Activated CD4-positive, alpha-beta memory T cell treated with anti-CD3 and anti-CD28 coated beads, Interleukin-2, amount 10 ng/mL, durations not matched to agents 7 days and 5 days (primary cell): ENCODE data around the gene TRIO. TPM values are rescaled to one million over a fixed set of nuclear protein-coding genes. Genes with fewer than 3 reads are reported as not detected.

Experiments
- CTCF ChIA-PET: fragments of 350-600 bp; sonication (Branson Sonifier 250); formaldehyde crosslinking; loops from one replicate; lab custom pipeline; 2021; ENCODE audit warnings: antibody characterized with exemption, inconsistent platforms; lab: Charles Lee
- POLR2A ChIA-PET: fragments of 350-600 bp; sonication (Branson Sonifier 250); formaldehyde crosslinking; loops from one replicate; lab custom pipeline; 2021; ENCODE audit warnings: antibody characterized with exemption; lab: Charles Lee
- DNase-seq: peaks from one replicate; pipeline ENCODE4 v3.0.0-alpha.2; 2020
- H3K27ac Mint-ChIP-seq: one replicate; pipeline ENCODE4 v1.8.0; 2021; ENCODE audit warnings: mild to moderate bottlenecking, mixed read lengths
- H3K27me3 Mint-ChIP-seq: one replicate; pipeline ENCODE4 v1.8.0; 2021; ENCODE audit warnings: mixed read lengths
- H3K36me3 Mint-ChIP-seq: one replicate; pipeline ENCODE4 v1.8.0; 2021; ENCODE audit warnings: low read depth, mixed read lengths
- H3K4me1 Mint-ChIP-seq: one replicate; pipeline ENCODE4 v1.8.0; 2021; ENCODE audit warnings: mixed read lengths
- H3K4me3 Mint-ChIP-seq: one replicate; pipeline ENCODE4 v1.8.0; 2021; ENCODE audit warnings: mild to moderate bottlenecking, mixed read lengths
- H3K9me3 Mint-ChIP-seq: one replicate; pipeline ENCODE4 v1.8.0; 2021; ENCODE audit warnings: mixed read lengths
- total RNA-seq, 2 experiments: library from RNA; stranded (reverse); gene quantifications; one replicate each; pipeline ENCODE4 v1.2.3, GENCODE V29; 2021

Gene TRIO
- total RNA-seq, 2 experiments from 2014 or later: 8.1 to 8.3 TPM

- Mint-ChIP-seq H3K27me3 (peaks cover 14% of the 10 kb centered on the region), H3K4me1 (peaks cover 19% of the 10 kb centered on the region), H3K4me3 (no peak overlapping the region), H3K9me3 (no peaks in the 10 kb centered on the region), H3K36me3 (no peaks in the 10 kb centered on the region), H3K27ac (no peak overlapping the region)
- CTCF ChIA-PET: interaction anchor here (0.6 to 3.9 kb wide), 4 partner anchors 197 to 259 kb away, joined by 3 to 29 read pairs (median 4); no protein-coding TSS in a partner anchor
- no peak for DNase-seq
- POLR2A ChIA-PET: no interaction called here
Observed at GRCh38 chr5:14396066-14396465, 252.9 kb downstream of the TRIO start.

DNA sequence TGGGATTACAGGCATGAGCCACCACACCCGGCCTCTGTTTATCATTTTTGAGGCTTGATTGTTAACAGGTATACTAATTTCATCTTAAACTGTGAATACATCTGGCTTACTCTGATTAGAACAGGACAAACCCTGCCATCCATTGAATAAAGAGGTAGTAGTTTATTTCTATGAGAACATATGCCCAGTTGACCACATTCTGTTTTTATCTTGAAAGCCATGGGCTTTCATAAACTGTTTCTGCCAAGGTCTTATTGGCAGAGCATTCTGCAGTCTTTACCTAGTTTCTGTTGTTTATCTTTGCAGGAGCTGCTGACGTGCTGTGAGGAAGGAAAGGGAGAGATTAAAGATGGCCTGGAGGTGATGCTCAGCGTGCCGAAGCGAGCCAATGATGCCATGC lies 253.6 kb downstream of the TRIO start:
- Mint-ChIP-seq H3K36me3 (peaks cover 3% of the 10 kb centered on the region), H3K4me3 (no peak overlapping the region), H3K4me1 (peaks cover 26% of the 10 kb centered on the region), H3K27ac (no peak overlapping the region), H3K27me3 (peaks cover 16% of the 10 kb centered on the region), H3K9me3 (no peaks in the 10 kb centered on the region)
- no peak for DNase-seq
- ChIA-PET CTCF (interaction anchor here (0.6 to 3.9 kb wide), 3 partner anchors 197 to 258 kb away, joined by 3 to 29 read pairs (median 4); no protein-coding TSS in a partner anchor), POLR2A (no interaction called here)

DNA sequence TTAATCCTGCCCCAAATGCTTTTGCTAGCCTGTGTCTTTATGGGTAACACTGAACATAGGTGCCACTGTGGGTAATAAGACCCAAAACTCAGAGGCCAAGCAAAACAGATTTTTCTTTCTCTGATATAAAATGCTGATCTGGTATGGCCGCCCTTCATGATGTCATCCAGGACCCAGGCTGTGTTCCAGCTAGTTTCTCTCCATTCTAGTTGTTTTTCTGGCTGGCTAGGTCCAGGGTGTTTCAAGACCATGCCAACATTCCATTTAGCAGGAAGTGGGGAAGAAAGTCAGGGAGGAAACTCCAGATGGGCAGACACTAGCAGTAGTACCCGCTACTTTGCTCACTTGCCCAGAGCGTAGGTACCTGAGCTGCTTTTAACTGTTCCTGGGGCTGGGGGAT lies 254.6 kb downstream of the TRIO start:
- Mint-ChIP-seq H3K36me3 (peaks cover 10% of the 10 kb centered on the region), H3K27ac (no peak overlapping the region), H3K9me3 (peaks cover 6% of the 10 kb centered on the region), H3K4me3 (no peak overlapping the region), H3K27me3 (peaks cover 16% of the 10 kb centered on the region), H3K4me1 (peaks cover 29% of the 10 kb centered on the region)
- ChIA-PET POLR2A (no interaction called here), CTCF (interaction anchor here (0.8 to 3.9 kb wide), 5 partner anchors 16 to 257 kb away, joined by 3 to 29 read pairs (median 5); no protein-coding TSS in a partner anchor)
- DNase-seq: no peak

DNA sequence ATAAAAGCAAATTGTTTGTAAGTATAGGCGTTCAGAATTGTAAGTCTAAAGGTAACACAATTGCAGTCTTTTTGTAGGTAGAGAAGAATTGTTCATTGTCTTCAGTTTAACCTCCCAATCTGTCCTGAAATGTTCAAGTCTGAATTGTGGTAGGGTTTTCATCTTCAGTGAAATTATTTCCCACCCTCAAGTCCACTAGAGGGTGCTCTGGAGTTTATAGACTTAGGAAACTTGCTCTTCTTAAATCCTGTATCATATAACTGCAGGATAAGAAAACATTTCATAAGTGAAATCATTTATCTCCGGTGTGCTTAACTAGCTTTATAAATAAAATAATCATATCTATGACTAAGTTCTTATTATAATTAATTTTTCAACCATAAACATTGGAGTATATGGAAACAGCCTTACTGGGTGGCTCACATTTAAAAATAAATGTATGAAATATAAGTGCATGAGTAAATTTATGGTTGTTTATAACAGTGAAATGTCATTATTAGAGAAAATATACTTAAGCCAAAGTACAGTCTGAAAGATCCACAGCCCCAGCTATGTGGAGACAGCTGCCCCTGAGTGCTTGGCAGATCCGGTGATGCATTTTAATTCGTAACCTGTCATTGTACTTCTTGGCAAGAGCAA lies 256.0 kb downstream of the TRIO start:
- no peak for DNase-seq
- Mint-ChIP-seq H3K36me3 (peaks cover 11% of the 10 kb centered on the region), H3K27ac (no peak overlapping the region), H3K4me3 (no peak overlapping the region), H3K9me3 (peaks cover 8% of the 10 kb centered on the region), H3K27me3 (peaks cover 16% of the 10 kb centered on the region), H3K4me1 (peaks cover 30% of the 10 kb centered on the region)
- POLR2A ChIA-PET: interaction anchor here (1.3 kb wide), 1 partner anchor 183 kb away, joined by 3 read pairs; no protein-coding TSS in a partner anchor
- CTCF ChIA-PET: interaction anchor here (0.6 to 3.4 kb wide), 12 partner anchors 9 to 258 kb away, joined by 3 to 54 read pairs (median 6); no protein-coding TSS in a partner anchor

- Mint-ChIP-seq H3K4me1 (peaks cover 32% of the 10 kb centered on the region), H3K27ac (no peak overlapping the region), H3K4me3 (no peak overlapping the region), H3K36me3 (peaks cover 11% of the 10 kb centered on the region), H3K27me3 (peaks cover 16% of the 10 kb centered on the region), H3K9me3 (peaks cover 8% of the 10 kb centered on the region)
- POLR2A ChIA-PET: interaction anchor here (1.2 to 1.4 kb wide), 3 partner anchors 13 to 182 kb away, joined by 3 to 7 read pairs (median 3); no protein-coding TSS in a partner anchor
- no peak for DNase-seq
- CTCF ChIA-PET: interaction anchor here (0.6 to 3.4 kb wide), 14 partner anchors 8 to 248 kb away, joined by 3 to 54 read pairs (median 6); no protein-coding TSS in a partner anchor
Observed at GRCh38 chr5:14400085-14400484, 256.9 kb downstream of the TRIO start.

DNA sequence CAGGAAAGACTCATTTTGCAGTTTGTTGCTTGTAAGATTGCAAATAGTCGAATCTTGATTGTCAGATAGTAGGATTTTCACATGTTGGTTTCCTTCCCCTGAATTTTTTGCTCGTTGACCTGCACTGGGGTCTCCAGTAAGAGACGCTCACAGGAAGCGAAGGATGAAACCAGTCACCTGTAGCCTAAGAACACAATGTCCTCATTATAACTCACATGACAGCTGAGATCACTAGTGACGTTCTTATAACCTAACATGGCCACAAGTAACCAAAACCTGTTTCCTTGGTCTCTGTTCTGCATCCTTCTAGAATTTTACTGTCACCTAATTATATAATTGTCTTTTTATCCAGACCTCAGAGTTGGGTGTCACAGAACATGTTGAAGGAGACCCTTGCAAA lies 257.5 kb downstream of the TRIO start:
- peaks cover 11% of the 10 kb centered on the region for H3K36me3 Mint-ChIP-seq
- peaks cover 32% of the 10 kb centered on the region for H3K4me1 Mint-ChIP-seq
- POLR2A ChIA-PET: interaction anchor here (1.2 to 1.4 kb wide), 2 partner anchors 13 to 14 kb away, joined by 3 to 7 read pairs; no protein-coding TSS in a partner anchor

DNA sequence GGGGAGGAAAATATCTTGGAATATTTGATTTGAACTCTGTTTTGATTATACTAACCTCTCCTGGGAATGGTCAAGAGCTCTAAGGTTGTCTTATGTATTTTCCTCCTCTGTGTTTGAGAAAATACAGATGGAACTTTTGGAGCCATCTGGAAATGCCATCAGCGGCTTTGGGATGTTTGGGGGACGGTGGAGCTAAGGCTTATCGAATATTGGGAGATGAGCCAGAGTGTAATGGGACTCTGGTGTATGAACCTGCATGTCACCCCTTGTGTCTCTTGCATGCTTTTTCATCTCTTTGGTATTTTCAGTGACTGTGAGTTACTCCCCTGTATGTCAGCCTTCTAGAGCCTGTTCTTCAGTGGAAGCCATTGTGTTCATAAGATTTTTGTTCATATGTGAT lies 258.5 kb downstream of the TRIO start:
- Mint-ChIP-seq H3K27ac (no peak overlapping the region), H3K27me3 (peaks cover 17% of the 10 kb centered on the region), H3K4me3 (no peak overlapping the region), H3K4me1 (peaks cover 32% of the 10 kb centered on the region), H3K36me3 (peaks cover 11% of the 10 kb centered on the region), H3K9me3 (peaks cover 8% of the 10 kb centered on the region)
- ChIA-PET CTCF (interaction anchor here (1.2 to 3.4 kb wide), 2 partner anchors 15 to 247 kb away, joined by 3 to 54 read pairs; no protein-coding TSS in a partner anchor), POLR2A (no interaction called here)
- no peak for DNase-seq

More for the DNA sequence above, 257.5 kb downstream of the TRIO start:
- H3K27ac Mint-ChIP-seq: no peak overlapping the region
- H3K4me3 Mint-ChIP-seq: no peak overlapping the region
- CTCF ChIA-PET: interaction anchor here (0.8 to 3.4 kb wide), 11 partner anchors 13 to 248 kb away, joined by 3 to 54 read pairs (median 6); no protein-coding TSS in a partner anchor
- peaks cover 17% of the 10 kb centered on the region for H3K27me3 Mint-ChIP-seq
- H3K9me3 Mint-ChIP-seq: peaks cover 8% of the 10 kb centered on the region
- no peak for DNase-seq

DNA sequence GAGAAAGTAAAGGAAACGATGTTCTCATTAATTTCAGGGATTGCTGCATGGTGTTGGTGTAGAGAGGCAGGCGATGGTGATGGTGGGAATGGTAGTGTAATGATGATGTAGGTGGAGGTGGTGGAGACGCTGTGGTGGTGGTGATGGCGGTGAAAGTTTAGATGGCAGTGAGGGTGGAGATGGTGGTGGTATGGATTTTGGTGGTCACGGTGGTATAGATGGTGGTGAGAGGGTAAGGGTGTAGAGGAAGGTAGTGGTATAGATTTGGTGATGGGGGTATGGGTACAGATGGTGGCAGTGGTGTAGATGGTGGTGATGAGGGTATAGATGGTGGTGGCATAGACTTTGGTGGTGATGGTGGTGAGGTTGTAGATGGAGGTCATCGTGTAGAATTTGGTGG lies 259.3 kb downstream of the TRIO start:
- H3K4me1 Mint-ChIP-seq: peaks cover 30% of the 10 kb centered on the region
- H3K27ac Mint-ChIP-seq: peak overlapping the region; percentile 71
- no peak for DNase-seq
- peaks cover 8% of the 10 kb centered on the region for H3K9me3 Mint-ChIP-seq
- peak overlapping the region; percentile 3 for H3K4me3 Mint-ChIP-seq
- H3K36me3 Mint-ChIP-seq: peaks cover 11% of the 10 kb centered on the region
- POLR2A ChIA-PET: no interaction called here
- CTCF ChIA-PET: no interaction called here
- H3K27me3 Mint-ChIP-seq: peaks cover 13% of the 10 kb centered on the region

- Mint-ChIP-seq H3K27ac (no peak overlapping the region), H3K9me3 (peaks cover 8% of the 10 kb centered on the region), H3K4me3 (no peak overlapping the region), H3K4me1 (peaks cover 23% of the 10 kb centered on the region), H3K36me3 (peaks cover 11% of the 10 kb centered on the region), H3K27me3 (peaks cover 4% of the 10 kb centered on the region)
- CTCF ChIA-PET: interaction anchor here (0.8 kb wide), 1 partner anchor 244 kb away, joined by 4 read pairs; no protein-coding TSS in a partner anchor
- no peak for DNase-seq
- POLR2A ChIA-PET: no interaction called here
Observed at GRCh38 chr5:14404780-14405179, 261.6 kb downstream of the TRIO start.

DNA sequence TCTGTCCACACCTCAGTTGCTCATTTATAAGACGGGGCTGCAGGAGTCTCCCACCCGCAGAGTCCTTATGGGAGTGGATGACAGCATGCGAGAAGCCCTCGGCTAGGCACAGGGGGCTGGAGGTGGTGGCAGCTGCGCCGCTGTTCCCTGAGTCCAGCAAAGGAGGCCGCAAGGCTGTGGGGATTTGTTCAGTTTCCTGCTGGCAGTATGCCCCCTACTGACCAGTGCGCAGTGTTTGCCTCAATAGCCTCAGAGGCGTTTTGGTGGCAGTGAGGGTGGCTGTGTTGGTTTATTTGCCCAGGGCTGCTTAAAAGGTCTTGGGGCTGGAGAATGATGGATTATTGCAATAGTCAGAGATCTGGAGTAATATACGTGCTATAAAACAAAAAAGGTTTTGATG lies 262.1 kb downstream of the TRIO start:
- Mint-ChIP-seq H3K4me3 (no peak overlapping the region), H3K27ac (no peak overlapping the region), H3K9me3 (peaks cover 8% of the 10 kb centered on the region), H3K36me3 (peaks cover 11% of the 10 kb centered on the region), H3K27me3 (peaks cover 4% of the 10 kb centered on the region), H3K4me1 (peaks cover 18% of the 10 kb centered on the region)
- CTCF ChIA-PET: interaction anchor here (0.8 kb wide), 1 partner anchor 243 kb away, joined by 4 read pairs; no protein-coding TSS in a partner anchor
- DNase-seq: no peak
- POLR2A ChIA-PET: no interaction called here

DNA sequence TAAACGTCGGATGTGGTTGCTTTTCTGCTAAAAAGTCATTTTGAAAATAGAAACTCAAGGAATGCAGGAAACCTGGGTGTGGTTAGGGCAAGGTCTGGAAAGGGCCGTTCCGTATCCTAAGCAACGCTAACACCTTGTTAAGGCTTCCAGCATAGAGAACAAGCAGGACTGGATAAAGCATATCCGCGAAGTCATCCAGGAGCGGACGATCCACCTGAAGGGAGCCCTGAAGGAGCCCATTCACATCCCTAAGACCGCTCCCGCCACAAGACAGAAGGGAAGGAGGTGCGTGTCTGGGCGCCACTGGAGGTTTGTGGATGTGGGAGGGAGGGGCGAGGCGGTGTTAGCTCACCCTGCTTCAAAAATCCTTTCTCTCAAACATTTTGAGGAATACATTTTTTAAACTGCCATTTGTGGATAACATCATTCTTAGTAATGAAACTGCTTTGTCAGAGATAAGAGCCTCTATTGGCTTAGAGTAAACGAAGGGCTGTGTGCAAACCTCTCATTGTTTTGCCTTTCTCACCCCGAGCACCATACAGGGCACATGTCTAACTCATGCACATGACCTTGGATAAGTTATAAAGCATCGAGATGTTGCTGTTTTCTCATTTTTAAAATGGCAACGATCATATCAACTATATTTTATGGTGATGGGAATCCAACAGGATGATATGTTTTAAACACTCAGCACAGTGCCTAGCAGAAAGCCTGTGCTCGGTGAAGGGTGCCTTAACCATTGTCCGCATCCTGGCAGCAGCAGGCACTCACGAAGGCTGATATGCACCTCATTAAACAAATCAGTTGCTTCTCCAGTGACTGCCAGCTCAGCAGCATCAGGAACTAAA lies 262.8 kb downstream of the TRIO start:
- ChIA-PET CTCF (no interaction called here), POLR2A (no interaction called here)
- no peak for DNase-seq
- no peak overlapping the region for H3K27ac Mint-ChIP-seq
- H3K4me3 Mint-ChIP-seq: no peak overlapping the region
- peaks cover 14% of the 10 kb centered on the region for H3K4me1 Mint-ChIP-seq
- H3K27me3 Mint-ChIP-seq: peaks cover 3% of the 10 kb centered on the region
- peaks cover 11% of the 10 kb centered on the region for H3K36me3 Mint-ChIP-seq
- peaks cover 8% of the 10 kb centered on the region for H3K9me3 Mint-ChIP-seq

DNA sequence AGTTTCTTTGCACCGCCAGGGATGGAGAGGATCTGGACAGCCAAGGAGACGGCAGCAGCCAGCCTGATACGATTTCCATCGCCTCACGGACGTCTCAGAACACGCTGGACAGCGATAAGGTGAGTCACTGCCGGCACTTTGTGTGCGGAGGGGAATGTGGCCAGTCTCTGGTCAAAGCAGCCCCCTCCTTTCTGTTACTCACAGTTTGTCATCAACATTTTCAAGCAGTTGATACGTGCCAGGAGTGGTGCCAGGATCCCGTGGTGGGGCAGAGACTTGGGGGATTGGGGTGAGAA lies 263.4 kb downstream of the TRIO start:
- peaks cover 9% of the 10 kb centered on the region for H3K4me1 Mint-ChIP-seq
- peaks cover 8% of the 10 kb centered on the region for H3K9me3 Mint-ChIP-seq
- peaks cover 8% of the 10 kb centered on the region for H3K36me3 Mint-ChIP-seq
- peaks cover 1% of the 10 kb centered on the region for H3K27me3 Mint-ChIP-seq
- CTCF ChIA-PET: no interaction called here
- H3K4me3 Mint-ChIP-seq: no peak overlapping the region
- no peak for DNase-seq
- no peak overlapping the region for H3K27ac Mint-ChIP-seq
- POLR2A ChIA-PET: no interaction called here

GRCh38 chr5:14407051-14407450 lies 263.9 kb downstream of the TRIO start:
- no peak overlapping the region for H3K4me3 Mint-ChIP-seq
- peaks cover 1% of the 10 kb centered on the region for H3K27me3 Mint-ChIP-seq
- peaks cover 5% of the 10 kb centered on the region for H3K4me1 Mint-ChIP-seq
- H3K36me3 Mint-ChIP-seq: peaks cover 7% of the 10 kb centered on the region
- ChIA-PET CTCF (no interaction called here), POLR2A (no interaction called here)
- no peak for DNase-seq
- H3K9me3 Mint-ChIP-seq: peaks cover 8% of the 10 kb centered on the region
- H3K27ac Mint-ChIP-seq: no peak overlapping the region
